GM19193 (cell line): ENCODE results near the gene ZNF354C.

Experiments used
- POLR2A ChIP-seq: IDR thresholded peaks from 4 replicates; pipeline ENCODE4 v1.6.1; 2011; ENCODE audit not compliant: insufficient read depth, insufficient read length; ENCODE audit errors: extremely low read depth

The ZNF354C gene

DNA sequence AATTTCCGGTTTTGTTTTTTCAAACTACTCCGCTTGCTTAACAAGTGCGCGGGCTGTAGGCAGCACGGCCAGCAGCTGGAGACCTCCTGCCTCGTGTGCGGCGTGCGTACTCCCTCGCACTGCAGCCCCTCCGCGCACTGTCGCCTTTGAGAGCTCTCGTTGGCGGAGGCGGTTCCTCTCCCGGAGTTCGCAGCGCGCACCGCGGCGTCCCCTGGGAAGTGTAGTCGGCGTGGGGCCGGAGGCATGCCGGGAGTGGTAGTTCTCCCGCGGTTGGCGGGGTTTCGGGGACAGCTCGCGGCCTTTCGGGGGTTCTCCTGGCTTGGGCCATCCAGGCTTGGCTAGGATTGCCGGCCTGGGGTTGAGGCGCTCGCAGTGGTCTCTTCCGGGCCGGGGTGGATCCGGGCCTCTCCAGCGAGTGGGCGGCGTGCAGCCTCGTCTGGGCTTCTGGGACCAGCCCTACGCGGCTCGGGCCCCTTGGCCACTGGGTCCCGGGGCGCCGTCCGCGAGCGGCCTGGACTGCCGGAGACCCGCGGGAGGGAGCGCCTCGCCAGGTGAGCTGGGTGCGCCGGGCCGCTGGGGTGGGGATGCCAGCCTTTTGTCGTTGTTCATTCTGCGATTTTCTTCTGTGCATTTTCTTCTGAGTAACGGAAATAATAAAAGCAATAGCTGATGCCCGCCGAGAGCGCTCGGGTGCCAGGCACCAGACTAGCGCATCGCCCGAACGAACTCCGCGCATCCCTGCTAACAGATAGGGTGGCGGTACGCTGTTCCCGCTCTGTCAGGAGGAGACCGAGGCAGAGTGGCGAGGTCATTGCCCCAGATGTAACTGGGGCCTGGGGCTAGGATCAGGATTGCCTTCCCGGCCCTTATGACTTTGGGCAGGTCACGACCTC lies at the start of gene ZNF354C:
Gene ZNF354C, plus strand, starts transcription at position 258 of the 893 bp plus-strand sequence. CDS start 1,696 bp downstream, outside the sequence.
- TF ChIP-seq POLR2A, result no peak

DNA sequence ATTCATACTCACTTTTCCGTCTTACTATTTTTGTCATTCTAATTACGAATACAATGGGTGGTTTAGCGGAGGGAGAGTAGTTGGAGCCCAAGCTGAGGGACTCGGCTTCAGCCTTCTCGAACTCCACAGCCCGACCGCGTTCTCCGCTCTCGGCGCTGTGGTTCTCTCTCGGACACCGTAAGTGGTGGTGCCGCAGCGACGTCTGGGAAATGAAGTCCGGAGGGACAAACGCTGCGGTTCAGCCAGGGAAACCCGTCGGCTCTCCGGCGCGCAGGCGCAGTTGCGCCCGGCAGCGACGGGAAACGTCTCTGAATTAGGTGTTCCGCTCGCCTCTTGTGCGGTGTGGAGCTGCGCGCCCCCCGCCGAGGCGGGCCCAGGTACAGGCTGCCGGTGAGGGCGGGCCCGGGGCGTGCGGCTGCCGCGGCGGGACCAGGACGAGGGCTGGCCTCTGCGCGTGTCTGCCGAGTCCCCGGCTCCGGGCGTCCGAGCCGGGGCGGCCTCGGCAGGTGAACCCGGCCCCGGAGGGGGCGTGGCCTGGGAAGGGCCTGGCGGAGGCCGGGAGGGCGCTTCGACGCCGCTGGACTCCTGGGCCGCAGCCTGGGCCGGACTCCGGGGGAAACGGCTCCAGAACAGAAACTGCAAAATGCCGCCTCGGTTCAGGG lies 36.5 kb upstream of the ZNF354C start, which contains the start of gene ZNF879:
Gene ZNF879, plus strand, starts transcription at position 277 of the 662 bp plus-strand sequence. CDS start 1,201 bp downstream, outside the sequence.
- TF ChIP-seq POLR2A, result no peak

DNA sequence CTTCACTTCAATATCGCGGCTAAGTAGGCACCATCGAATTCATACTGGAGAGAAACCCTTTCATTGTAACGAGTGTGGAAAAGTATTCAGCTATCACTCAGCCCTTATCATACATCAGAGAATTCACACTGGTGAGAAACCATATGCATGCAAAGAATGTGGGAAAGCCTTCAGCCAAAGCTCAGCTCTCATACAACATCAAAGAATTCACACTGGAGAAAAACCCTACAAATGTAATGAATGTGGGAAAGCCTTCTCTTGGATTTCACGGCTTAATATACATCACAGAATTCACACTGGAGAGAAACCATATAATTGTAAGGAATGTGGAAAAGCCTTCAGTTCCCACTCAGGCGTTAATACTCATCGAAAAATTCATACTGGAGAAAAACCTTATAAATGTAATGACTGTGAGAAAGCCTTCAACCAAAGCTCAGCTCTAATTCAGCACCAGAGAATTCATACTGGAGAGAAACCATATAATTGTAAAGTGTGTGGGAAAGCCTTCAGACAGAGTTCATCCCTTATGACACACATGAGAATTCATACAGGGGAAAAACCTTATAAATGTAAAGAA lies 27.1 kb upstream of the ZNF354C start:
- no peak for TF ChIP-seq POLR2A

DNA sequence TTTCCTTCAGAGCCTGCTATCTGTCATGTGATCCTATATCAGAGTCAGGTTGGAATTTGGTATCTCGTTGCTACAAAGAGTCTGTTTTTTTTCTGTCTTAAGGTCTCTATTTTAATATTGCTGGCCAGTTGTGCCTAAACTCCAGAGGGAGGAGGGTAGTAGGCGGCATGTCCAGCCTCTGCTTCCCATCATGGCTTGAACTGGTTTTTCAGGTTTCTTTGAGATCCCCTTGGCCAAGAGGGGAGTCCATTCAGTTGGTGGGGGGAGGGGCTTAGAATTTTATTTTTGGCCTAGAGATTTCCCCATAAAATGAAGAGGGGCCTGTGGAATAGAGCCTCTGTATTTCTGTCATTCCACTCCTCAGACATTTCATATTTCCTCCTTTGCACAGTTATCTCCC lies 15.4 kb upstream of the ZNF354C start:
- TF ChIP-seq POLR2A, result no peak

DNA sequence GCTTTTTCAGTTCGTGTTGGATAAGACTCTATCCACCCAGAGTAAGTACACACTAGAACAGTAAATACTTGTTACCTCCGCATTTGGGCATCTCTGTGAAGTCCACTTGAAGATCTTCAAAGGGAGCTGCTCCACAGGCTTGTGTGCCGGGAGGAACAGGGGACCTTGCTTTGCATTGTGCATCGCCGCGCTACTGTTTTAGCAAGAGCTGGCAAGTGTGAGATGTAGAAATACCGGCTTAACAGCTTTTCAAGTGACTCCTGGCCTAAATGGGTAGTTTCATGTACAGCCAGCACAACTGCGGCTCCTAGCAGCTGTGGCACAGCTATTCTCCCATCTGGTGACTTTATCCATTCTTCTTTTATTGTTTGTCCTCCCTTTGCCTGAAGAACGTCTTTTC lies 8.4 kb upstream of the ZNF354C start:
- no peak for TF ChIP-seq POLR2A

DNA sequence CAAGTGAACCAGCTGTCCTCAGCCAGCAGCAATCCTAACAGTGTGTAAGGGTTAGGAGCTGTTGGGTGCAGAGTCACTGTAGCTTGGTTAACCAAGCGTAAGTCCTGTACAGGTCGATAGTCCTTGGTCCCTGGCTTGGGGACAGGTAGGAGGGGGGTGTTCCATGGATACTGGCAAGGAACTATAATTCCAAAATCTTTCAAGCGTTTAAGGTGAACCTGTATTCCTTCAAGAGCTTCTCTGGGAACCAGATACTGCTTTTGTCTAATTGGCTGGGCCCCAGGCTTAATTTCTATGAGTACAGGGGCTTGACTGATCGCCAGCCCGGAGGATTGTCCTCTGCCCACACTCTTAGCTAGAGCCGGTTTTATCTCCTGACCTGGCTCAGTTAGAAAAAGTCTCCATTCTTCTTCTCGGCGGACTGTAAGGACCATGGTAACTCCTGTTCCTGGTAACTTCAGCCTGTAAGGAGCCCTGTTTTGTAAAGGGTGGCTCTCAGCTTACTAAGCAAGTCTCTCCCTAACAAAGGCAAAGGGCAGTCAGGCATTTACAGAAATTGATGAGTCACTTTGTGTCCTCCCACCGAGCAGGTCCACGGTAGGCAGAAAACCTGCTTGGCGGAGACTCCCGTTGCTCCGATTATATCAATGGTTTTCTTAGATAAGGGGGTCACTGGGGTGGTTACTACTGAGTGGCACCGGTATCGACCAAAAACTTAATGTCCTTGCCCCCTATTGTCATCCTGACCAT lies 6.0 kb upstream of the ZNF354C start:
- TF ChIP-seq POLR2A, result no peak

DNA sequence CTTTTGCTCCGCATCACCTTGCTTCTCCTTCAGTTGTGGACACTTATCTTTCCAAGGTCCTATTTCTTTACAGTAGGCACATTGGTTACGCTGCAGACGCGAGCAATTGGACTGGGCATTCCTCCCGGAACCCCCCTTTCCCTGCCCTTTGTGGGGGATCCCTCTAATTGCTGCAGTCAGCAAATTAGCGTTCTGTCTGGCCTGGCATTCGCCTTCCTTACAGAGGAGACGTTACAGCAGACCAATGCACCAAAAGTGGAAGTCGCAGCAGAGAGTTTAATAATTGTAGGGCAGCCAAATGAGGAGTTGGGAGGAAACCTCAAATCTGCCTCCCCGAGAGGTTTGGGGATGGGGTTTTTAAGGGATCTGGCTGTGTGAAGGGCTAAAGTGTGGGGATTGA lies 5.3 kb upstream of the ZNF354C start:
- no peak for TF ChIP-seq POLR2A

DNA sequence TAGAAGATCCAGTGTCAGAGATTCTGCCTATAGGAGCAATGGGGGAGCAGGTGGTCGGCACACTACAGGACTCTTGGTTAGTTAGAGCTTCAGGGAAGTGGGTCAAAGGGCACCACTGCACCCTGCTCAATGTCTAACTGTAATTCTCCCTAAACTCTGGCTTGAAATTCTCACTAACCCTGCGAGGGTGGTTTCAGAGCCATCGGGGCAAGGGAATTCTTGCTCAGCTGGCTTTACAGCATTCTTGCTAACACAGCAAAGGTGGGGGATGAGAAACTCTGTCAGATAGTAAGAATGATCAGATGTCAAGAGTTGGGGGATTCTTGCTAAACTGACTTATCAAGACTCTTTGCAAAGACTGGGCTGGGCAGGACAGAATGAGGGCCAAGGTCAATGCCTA lies 4.7 kb upstream of the ZNF354C start:
- no peak for TF ChIP-seq POLR2A

DNA sequence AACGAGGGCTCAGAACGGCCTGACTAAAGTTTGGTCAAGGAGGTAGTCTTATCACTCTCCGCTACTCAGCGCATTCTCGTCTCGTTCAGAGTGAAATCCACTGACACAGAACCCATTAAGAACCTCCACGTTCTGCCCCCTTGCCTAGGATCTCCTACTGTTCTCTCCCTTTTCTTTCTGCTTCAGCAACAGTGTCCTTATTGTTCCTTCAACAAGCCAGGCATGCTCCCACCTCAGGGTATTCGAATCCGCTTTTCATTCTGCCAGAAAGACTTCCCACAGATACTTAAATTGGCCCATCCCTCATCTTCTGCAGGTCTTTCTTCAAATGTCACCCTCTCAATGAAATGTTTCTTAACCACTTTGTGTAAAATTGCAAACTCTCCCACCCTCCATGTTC lies 4.3 kb upstream of the ZNF354C start:
- no peak for TF ChIP-seq POLR2A

DNA sequence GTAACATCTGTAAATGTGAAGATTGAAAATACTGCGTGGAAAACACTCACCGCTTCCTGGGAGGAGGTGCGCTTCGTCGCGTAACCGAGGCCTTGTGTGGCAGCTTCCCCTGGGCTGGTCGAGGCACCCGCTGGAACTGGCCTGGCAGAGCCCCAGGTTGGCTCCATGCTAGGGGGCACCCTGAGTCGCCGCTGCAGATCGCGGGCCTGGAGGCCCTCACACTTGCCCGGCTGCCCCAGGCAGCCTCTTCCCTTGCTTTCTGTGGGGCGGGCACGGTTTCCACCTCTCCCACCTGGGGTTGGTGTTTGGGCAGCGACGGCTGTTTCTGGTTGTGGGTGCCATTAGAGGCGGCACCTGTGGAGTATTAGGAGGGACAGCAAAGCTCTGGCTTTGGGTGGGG lies 852 bp downstream of the ZNF354C start:
- TF ChIP-seq POLR2A, result no peak

DNA sequence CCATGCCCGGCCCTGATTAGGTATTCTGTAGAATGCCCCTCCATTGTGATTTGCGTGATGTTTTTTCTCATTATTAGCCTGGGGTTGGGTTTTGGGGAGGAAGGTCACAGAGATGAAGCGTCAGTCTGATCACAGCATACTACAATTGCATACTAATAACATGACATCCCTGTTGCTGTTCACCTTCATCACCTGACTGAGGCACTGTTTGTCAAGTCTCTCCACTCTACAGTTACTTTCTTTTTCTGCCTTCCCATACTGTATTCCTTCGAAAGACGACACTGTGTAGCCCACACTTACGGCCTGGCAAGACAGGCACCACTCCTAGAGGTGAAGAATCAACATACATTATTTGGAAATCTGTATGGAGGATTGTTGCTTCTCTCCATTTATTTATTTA lies 5.5 kb downstream of the ZNF354C start:
- no peak for TF ChIP-seq POLR2A

DNA sequence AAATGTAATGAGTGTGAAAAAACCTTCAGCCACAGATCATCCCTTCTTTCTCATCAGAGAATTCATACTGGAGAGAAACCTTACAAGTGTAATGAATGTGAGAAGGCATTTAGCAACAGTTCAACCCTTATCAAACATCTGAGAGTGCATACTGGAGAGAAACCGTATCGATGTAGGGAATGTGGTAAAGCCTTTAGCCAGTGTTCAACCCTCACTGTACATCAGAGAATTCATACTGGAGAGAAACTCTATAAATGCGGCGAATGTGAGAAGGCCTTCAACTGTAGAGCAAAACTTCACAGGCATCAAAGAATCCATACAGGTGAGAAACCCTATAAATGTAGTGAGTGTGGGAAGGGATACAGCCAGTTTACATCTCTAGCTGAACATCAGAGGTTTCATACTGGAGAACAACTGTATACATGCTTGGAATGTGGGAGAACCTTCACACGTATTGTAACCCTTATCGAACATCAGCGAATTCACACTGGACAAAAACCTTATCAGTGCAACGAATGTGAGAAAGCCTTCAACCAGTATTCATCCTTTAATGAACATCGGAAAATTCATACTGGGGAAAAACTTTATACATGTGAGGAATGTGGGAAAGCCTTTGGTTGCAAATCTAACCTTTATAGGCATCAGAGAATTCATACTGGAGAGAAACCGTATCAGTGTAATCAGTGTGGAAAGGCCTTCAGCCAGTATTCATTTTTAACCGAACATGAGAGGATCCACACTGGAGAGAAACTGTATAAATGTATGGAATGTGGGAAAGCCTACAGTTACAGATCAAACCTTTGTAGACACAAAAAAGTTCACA lies 19.2 kb downstream of the ZNF354C start:
- no peak for TF ChIP-seq POLR2A

DNA sequence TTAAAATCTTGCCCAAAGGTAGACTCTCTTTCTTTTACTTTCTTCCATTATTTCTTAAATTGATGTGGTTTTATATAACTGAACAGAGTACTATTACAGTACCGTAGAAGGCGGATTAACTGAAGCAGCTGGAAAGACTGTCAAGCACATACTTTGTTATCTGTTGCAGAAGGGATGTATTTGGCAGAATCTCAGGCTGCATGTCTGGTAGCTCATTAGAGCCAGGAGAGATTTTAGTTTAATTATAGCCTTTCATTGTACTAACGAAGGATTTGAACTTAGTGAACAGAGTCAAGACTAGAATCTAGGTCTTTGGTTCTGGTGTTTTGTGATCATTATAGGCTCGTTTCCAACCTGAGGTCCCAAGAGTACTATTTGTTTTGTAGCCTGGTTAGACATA lies 20.6 kb downstream of the ZNF354C start:
- no peak for TF ChIP-seq POLR2A

DNA sequence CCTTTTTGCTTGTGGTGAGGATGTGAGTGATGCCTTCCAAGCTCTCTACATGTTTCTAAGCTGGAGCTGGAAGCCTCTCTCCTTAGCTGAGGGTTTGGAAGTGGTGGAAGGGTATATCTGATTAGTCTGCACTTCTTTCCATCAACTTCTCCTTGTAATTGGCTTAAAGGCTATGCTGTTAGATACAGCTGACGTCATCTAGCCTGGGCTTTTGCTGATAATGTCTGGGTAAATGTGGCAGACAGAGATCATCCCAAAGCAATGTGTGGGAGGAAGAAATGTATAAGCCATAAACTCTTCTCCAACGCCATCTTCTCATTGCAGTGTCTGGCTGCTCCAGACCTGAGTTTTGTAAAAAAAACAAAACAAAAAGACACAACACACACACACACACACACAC lies 29.3 kb downstream of the ZNF354C start:
- TF ChIP-seq POLR2A, result no peak
